Stimulated activated CD8-positive, alpha-beta memory T cell treated with anti-CD3 and anti-CD28 coated beads, Interleukin-15, amount 100 ng/mL, for 24 hours (primary cell): ENCODE results near the gene PKD2L1.
"Not testable (repeated sequence)": the region's sequence is repeated elsewhere in the genome, so short reads cannot be mapped to it uniquely, and the experiment has no call there.

Experiments
- DNase-seq: peaks from one replicate; pipeline ENCODE4 v3.0.0-alpha.2; 2020; ENCODE audit warnings: low read depth

PKD2L1 gene

DNA sequence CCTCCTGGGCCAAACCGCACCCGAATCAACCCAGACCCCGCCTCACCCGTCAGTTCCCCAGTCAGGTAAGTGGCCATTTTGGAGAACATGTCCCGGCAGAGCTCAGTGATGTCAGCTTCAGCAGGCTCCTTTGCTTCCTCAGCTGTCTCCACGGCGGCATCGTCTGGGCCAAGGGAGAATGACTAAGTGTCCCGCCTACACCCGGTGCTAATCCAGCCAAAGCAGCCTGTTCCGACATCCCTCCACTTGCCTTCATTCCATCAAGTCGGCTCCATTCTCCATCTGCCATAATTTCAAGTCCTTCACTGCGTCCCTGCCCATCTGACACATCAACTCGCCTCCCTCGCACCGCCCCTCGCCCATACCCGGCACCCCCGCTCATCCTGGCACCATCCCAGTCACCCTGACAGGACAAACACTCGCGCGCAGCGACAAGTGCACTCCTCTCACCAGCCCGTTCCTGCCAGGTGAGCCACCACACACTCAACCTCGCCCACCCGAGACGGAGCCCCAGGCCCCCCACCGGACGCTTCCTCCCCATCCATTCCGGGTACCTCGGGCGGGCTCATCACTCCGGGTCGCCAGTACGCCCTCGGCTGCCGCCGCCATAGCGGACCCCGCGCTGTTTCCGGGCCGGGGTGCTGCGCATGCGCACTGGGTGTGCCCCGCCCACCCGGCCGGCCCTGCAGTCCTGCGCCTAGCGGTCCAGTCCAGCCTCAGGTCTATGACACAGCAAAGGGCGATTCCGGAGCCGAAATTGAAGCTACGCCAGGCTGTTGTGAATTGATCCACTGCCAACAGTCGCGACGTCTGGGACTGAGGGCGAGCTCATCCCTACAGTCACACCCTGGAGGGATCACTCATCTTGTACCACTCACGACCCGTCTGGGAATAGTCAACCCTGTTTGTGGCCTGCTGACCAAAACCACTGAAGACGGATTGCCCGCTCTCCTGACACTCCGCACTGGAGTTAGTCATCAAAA is 43.7 kb downstream of the PKD2L1 start, which contains the start of gene BLOC1S2:
Gene BLOC1S2 (minus strand): TSS at position 630 of the 983 bp plus-strand sequence. CDS start 21 bp downstream, at position 609.
- DNase-seq, result peak; percentile 92

- DNase-seq, result not testable (repeated sequence)
These were observed 44.7 kb downstream of the PKD2L1 start for GRCh38 chr10:100285326-100285725.

- no peak for DNase-seq
These were observed 47.1 kb downstream of the PKD2L1 start for GRCh38 chr10:100282907-100283306.

GRCh38 chr10:100276971-100277370 is 53.1 kb downstream of the PKD2L1 start:
- DNase-seq, result not testable (repeated sequence)

DNA sequence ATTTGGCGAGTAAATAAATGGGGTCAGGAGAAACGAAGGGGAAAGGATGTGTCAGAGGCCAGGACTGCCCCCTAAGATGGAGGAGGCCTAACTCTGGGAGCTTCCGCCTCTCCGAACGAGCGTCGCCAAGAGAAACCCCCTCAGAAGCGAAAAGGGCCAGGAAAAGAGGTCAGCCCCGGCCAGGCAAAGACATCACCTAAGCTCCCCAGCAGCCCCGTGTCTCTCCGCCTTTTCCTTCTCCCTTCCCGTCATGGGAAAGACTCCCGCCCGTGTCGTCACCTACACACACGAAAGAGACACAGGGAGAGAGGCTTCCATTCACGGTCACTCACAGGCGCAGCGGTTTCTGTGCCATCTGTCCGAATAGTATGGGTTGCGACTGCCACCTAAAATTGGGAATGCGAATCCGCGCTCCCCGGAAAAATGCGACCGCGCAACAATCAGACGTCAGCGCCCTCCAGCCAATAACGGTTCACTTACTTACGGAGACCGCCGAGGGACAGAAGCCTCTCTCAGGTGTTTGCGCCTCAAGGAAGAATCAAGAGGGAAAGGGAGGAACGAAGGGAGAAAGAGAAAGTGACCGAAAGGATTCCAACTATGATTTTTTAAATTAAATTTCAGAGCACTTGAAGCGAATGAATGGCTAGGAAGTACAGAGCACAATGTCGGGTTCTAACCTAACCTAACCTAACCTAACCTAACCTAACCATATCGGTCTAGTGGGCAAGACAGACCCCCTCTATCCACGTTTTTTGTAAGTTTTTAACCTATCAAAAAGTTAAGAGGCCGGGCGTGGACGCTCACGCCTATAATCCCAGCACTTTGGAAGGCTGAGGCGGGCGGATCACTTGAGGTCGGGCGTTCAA is 62.6 kb downstream of the PKD2L1 start, which contains the start of gene CWF19L1:
Gene CWF19L1 (minus strand): TSS at position 400 of the 866 bp plus-strand sequence. CDS start 45 bp downstream, at position 355.
- peak; percentile 60 for DNase-seq

- DNase-seq, result no peak
These were observed 64.1 kb downstream of the PKD2L1 start for GRCh38 chr10:100265821-100266485.

DNA sequence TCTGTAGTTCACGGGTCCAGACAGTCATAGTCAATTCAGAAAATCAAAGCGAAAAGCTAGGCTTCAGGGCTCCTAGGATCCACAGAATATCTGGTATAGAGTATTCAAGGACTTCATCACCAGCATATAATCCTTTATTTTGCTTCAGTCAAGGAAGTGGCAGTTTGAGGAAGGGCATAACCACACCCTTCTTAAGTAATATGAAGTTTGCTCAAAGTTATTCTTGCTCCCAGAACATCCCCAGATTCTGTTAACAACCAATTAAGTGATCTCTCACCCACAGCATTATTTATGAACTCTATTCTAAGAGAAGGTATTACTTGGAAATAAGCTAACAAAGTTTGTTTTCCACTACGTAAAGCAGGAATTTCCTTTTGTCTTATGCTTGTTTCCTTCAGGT is 75.8 kb downstream of the PKD2L1 start:
- no peak for DNase-seq

GRCh38 chr10:100253041-100253440 is 77.0 kb downstream of the PKD2L1 start:
- no peak for DNase-seq

DNA sequence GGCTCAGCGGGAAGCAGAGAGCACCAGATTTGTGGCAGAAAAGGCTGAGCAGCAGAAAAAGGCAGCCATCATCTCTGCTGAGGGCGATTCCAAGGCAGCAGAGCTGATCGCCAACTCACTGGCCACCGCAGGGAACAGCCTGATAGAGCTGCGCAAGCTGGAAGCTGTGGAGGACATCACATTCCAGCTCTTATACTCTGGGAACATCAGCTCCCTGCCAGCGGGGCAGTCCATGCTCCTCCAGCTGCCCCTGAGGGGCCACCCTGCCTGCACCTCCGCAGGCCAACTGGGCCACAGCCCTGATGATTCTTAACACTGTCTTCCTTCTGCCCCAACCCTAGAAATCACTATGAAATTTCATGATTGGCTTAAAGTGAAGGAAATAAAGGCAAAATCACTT is 81.2 kb downstream of the PKD2L1 start:
- DNase-seq, result no peak

- no peak for DNase-seq
These were observed 84.4 kb downstream of the PKD2L1 start for GRCh38 chr10:100245484-100246220.

GRCh38 chr10:100239851-100240250 is 90.2 kb downstream of the PKD2L1 start:
- DNase-seq, result no peak

GRCh38 chr10:100238429-100238828 is 91.6 kb downstream of the PKD2L1 start:
- DNase-seq, result no peak
